Upper lobe of left lung (tissue), 6 donors: ENCODE results near the gene RGS12. TPM values are rescaled to one million over a fixed set of nuclear protein-coding genes. Genes with fewer than 3 reads are reported as not detected.

Experiments
- ATAC-seq, 2 donors: fragments of 200-7000 bp; cut with Tn5 transposase; one replicate each; pipeline ENCODE4 v1.9.1; 2022; ENCODE audit warnings: mild to moderate bottlenecking in 2 of 2, moderate library complexity in 2 of 2; ENCODE audit not compliant: low FRiP score in 2 of 2
- DNase-seq, 2 donors: peaks; one replicate each; pipeline ENCODE4 v3.0.0-alpha.2; 2019 to 2020
- H3K27ac ChIP-seq, 4 donors: fragments of 200-600 bp; sonication (generic); one replicate each; pipeline ENCODE4 v1.5.1; 2016 to 2019
- H3K27me3 ChIP-seq, 4 donors: fragments of 200-600 bp; sonication (generic); one replicate each; pipeline ENCODE4 v1.5.1; 2017 to 2019
- H3K36me3 ChIP-seq, 4 donors: fragments of 200-600 bp; sonication (generic); one replicate each; pipeline ENCODE4 v1.5.1; 2016 to 2019
- H3K4me1 ChIP-seq, 4 donors: fragments of 200-600 bp; sonication (generic); one replicate each; pipeline ENCODE4 v1.5.1; 2018 to 2019
- H3K4me3 ChIP-seq, 4 donors: fragments of 200-600 bp; sonication (generic); one replicate each; pipeline ENCODE4 v1.5.1; 2017 to 2019; ENCODE audit warnings: mild to moderate bottlenecking in 2 of 4, moderate library complexity in 1 of 4
- H3K9me3 ChIP-seq, 4 donors: fragments of 200-600 bp; sonication (generic); one replicate each; pipeline ENCODE4 v1.5.1; 2018 to 2019
- EP300 ChIP-seq, 4 donors: sonication (generic); formaldehyde crosslinking; IDR thresholded peaks; one replicate each; pipeline ENCODE4 v1.5.1; 2017; ENCODE audit warnings: antibody characterized with exemption in 4 of 4, control low read depth in 2 of 4
- POLR2A ChIP-seq, 4 donors: fragments of 450-650 bp; IDR thresholded peaks; one replicate each; pipeline ENCODE4 v1.5.1; 2016 to 2017; ENCODE audit warnings: antibody characterized with exemption in 4 of 4, mild to moderate bottlenecking in 2 of 4
- POLR2AphosphoS5 ChIP-seq, 2 donors: sonication (generic); formaldehyde crosslinking; IDR thresholded peaks; one replicate each; pipeline ENCODE4 v1.5.1; 2017; ENCODE audit warnings: antibody characterized with exemption in 2 of 2
- WGBS, 2 donors: methylation state at CpG; one replicate each; pipeline ENCODE4 v1.1.5; 2017 to 2018; 5-methylcytosine and 5-hydroxymethylcytosine counted together
- total RNA-seq, 6 donors: library from RNA; depleted of rRNA in 4 of 6; stranded (reverse); fragments of >200 nt in 4 of 6; gene quantifications; one replicate each; pipeline versions ENCODE4 v1.1.0 to v1.2.1, GENCODE V29; 2016 to 2021
- TF ChIP-seq, protein P1 (sequence below), 6 experiments: fragments of 450-650 bp in 4 of 6; fragments of 200-600 bp in 2 of 6; sonication (generic) in 2 of 6; IDR thresholded peaks; one replicate each; pipeline ENCODE4 v1.5.1; 2016 to 2019; ENCODE audit warnings: antibody characterized with exemption in 6 of 6
- donor health status: DM: no; HTN: no; CAD: no; lungs with moderate emphysema.
- donor health status: DM: no; HTN: yes; CAD: no; lungs with severe emphysema.

Gene RGS12
- total RNA-seq, 6 donors from 2014 or later: 17.8 to 124 (median 49.7) TPM

DNA sequence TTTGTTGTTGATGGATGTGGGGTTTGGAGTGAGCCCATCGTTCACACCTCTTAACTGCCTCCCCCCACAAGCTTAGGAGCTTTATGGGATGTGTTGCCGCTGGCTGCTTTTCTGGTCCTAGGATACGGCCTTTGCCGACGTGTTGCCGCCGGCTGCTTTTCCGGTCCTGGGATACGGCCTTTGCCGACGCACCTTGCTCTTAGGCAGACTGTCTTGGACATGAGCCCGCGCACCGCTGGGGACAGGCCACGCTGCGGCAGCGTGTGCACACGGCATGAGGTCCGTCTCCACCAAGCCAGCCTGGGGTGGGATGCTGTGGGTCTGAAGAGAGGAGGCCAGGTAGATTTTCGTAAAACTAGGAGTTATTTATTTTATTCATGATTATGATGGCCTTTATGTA lies 14.2 kb downstream of the RGS12 start:
- no peak for DNase-seq
- Histone ChIP-seq H3K4me1 (peaks cover 30 to 51% (median 39%) of the 10 kb centered on the region in 4 donors), H3K36me3 (no peaks in the 10 kb centered on the region), H3K9me3 (no peaks in the 10 kb centered on the region), H3K27me3 (no peaks in the 10 kb centered on the region), H3K4me3 (no peak overlapping the region), H3K27ac (peak overlapping the region in 1 of 4 donors; percentile 74)
- TF ChIP-seq, protein P1, sequence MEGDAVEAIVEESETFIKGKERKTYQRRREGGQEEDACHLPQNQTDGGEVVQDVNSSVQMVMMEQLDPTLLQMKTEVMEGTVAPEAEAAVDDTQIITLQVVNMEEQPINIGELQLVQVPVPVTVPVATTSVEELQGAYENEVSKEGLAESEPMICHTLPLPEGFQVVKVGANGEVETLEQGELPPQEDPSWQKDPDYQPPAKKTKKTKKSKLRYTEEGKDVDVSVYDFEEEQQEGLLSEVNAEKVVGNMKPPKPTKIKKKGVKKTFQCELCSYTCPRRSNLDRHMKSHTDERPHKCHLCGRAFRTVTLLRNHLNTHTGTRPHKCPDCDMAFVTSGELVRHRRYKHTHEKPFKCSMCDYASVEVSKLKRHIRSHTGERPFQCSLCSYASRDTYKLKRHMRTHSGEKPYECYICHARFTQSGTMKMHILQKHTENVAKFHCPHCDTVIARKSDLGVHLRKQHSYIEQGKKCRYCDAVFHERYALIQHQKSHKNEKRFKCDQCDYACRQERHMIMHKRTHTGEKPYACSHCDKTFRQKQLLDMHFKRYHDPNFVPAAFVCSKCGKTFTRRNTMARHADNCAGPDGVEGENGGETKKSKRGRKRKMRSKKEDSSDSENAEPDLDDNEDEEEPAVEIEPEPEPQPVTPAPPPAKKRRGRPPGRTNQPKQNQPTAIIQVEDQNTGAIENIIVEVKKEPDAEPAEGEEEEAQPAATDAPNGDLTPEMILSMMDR (IDR thresholded peaks at IDR 0.05): no peak
- TF ChIP-seq POLR2AphosphoS5 (IDR thresholded peaks at IDR 0.05): no peak
- no peak for TF ChIP-seq EP300 (IDR thresholded peaks at IDR 0.05)
- no peak for TF ChIP-seq POLR2A (IDR thresholded peaks at IDR 0.05)
- no peak for ATAC-seq
- WGBS, 2 donors: 79 to 83% methylated on average over 20 of the region's 20 CpGs

DNA sequence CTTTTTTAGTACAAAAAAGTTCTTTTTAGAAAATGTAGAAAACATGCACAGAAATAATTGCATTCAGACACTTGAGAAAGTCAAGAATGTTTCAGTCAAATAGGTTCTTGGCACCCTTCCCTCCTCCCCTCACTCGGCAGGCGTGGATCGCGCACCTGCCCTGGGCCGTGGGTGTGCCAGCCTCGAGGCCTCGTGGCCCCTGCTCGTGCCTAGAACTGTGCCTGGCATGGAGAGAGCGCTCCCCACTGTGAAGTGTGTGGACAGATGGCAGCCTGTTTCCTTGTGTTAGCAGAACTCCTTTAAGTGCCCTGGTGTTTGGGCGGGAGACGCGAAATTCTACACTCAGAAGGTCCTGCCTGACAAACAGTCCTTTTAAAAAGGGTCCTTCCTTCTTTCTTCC lies 14.7 kb downstream of the RGS12 start:
- no peak for ATAC-seq
- peaks cover 27 to 47% (median 35%) of the 10 kb centered on the region in 4 donors for H3K4me1 ChIP-seq
- H3K27me3 ChIP-seq: no peaks in the 10 kb centered on the region
- no peaks in the 10 kb centered on the region for H3K36me3 ChIP-seq
- TF ChIP-seq POLR2AphosphoS5 (IDR thresholded peaks at IDR 0.05): no peak
- TF ChIP-seq, protein P1 (IDR thresholded peaks at IDR 0.05): no peak
- no peak for TF ChIP-seq POLR2A (IDR thresholded peaks at IDR 0.05)
- no peak for TF ChIP-seq EP300 (IDR thresholded peaks at IDR 0.05)
- H3K27ac ChIP-seq: no peak overlapping the region
- H3K9me3 ChIP-seq: no peaks in the 10 kb centered on the region
- DNase-seq: no peak
- WGBS, 2 donors: 68 to 69% methylated on average over 9 to 12 of the region's 12 CpGs
- no peak overlapping the region for H3K4me3 ChIP-seq

GRCh38 chr4:3307891-3308575 lies 15.2 kb downstream of the RGS12 start:
- TF ChIP-seq, protein P1 (IDR thresholded peaks at IDR 0.05): no peak
- no peak for TF ChIP-seq EP300 (IDR thresholded peaks at IDR 0.05)
- TF ChIP-seq POLR2A (IDR thresholded peaks at IDR 0.05): no peak
- TF ChIP-seq POLR2AphosphoS5 (IDR thresholded peaks at IDR 0.05): no peak
- Histone ChIP-seq H3K9me3 (no peaks in the 10 kb centered on the region), H3K4me3 (no peak overlapping the region), H3K27me3 (no peaks in the 10 kb centered on the region), H3K4me1 (peaks cover 26 to 41% (median 32%) of the 10 kb centered on the region in 4 donors), H3K27ac (no peak overlapping the region), H3K36me3 (no peaks in the 10 kb centered on the region)
- ATAC-seq (no peak), DNase-seq (peak; percentile 16 to 72)
- 92 to 94% methylated on average over 30 to 31 of the region's 31 CpGs for WGBS, 2 donors

- Histone ChIP-seq H3K36me3 (no peaks in the 10 kb centered on the region), H3K27me3 (no peaks in the 10 kb centered on the region), H3K4me1 (peaks cover 26 to 39% (median 29%) of the 10 kb centered on the region in 4 donors), H3K27ac (no peak overlapping the region), H3K4me3 (no peak overlapping the region), H3K9me3 (no peaks in the 10 kb centered on the region)
- ATAC-seq (no peak), DNase-seq (peak; percentile 15 to 62)
- TF ChIP-seq POLR2A (IDR thresholded peaks at IDR 0.05) (no peak), POLR2AphosphoS5 (IDR thresholded peaks at IDR 0.05) (no peak), EP300 (IDR thresholded peaks at IDR 0.05) (no peak)
- TF ChIP-seq, protein P1 (IDR thresholded peaks at IDR 0.05): no peak
- WGBS, 2 donors: 90 to 91% methylated on average over 12 to 14 of the region's 14 CpGs
These were observed 15.9 kb downstream of the RGS12 start for GRCh38 chr4:3308691-3309090.
